GOT3 (cell line): ENCODE measurements around the gene MTOR.
"Not testable (repeated sequence)": the region's sequence is repeated elsewhere in the genome, so short reads cannot be mapped to it uniquely, and the experiment has no call there.

Experiments used
- DNase-seq: peaks from one replicate; lab custom pipeline; 2025; ENCODE audit warnings: mixed read lengths; lab: John Stamatoyannopoulos, UW

MTOR gene

GRCh38 chr1:11180342-11180744, 82.0 kb downstream of the MTOR start:
- no peak for DNase-seq

- DNase-seq = not testable (repeated sequence)
These were observed 82.6 kb downstream of the MTOR start for GRCh38 chr1:11179749-11180148.

- DNase-seq = no peak
These were observed 83.2 kb downstream of the MTOR start for GRCh38 chr1:11179125-11179524.

- DNase-seq = no peak
These were observed 84.0 kb downstream of the MTOR start for GRCh38 chr1:11178021-11179015.

GRCh38 chr1:11176081-11176706, 86.2 kb downstream of the MTOR start:
- no peak for DNase-seq

- no peak for DNase-seq
These were observed 86.9 kb downstream of the MTOR start for GRCh38 chr1:11175461-11175860.

- DNase-seq = no peak
These were observed 87.9 kb downstream of the MTOR start for GRCh38 chr1:11174261-11174942.

GRCh38 chr1:11170102-11170501, 92.2 kb downstream of the MTOR start:
- DNase-seq = no peak

- no peak for DNase-seq
These were observed 93.1 kb downstream of the MTOR start for GRCh38 chr1:11169202-11169601.

- DNase-seq = no peak
These were observed 93.6 kb downstream of the MTOR start for GRCh38 chr1:11168731-11169130.

- DNase-seq = not testable (repeated sequence)
These were observed 95.6 kb downstream of the MTOR start for GRCh38 chr1:11166744-11167143.

- not testable (repeated sequence) for DNase-seq
These were observed 99.6 kb downstream of the MTOR start for GRCh38 chr1:11162752-11163151.

- no peak for DNase-seq
These were observed 103.5 kb downstream of the MTOR start for GRCh38 chr1:11158720-11159321.

- no peak for DNase-seq
These were observed 104.1 kb downstream of the MTOR start for GRCh38 chr1:11158291-11158690.

- no peak for DNase-seq
These were observed 104.5 kb downstream of the MTOR start for GRCh38 chr1:11157867-11158266.

GRCh38 chr1:11157394-11157793, 105.0 kb downstream of the MTOR start:
- DNase-seq = no peak

- DNase-seq = no peak
These were observed 105.4 kb downstream of the MTOR start for GRCh38 chr1:11156963-11157362.

GRCh38 chr1:11156441-11156840, 105.9 kb downstream of the MTOR start:
- no peak for DNase-seq

- DNase-seq = no peak
These were observed 109.2 kb downstream of the MTOR start for GRCh38 chr1:11153184-11153583.

- no peak for DNase-seq
These were observed 109.6 kb downstream of the MTOR start for GRCh38 chr1:11152755-11153154.

GRCh38 chr1:11151826-11152612, 110.3 kb downstream of the MTOR start:
- DNase-seq = no peak
